HG03442 (cell line): ENCODE results near the gene WASF3.

Source experiments
- ATAC-seq: cut with Tn5 transposase; IDR thresholded peaks from one replicate; pipeline ENCODE4 v1.9.1; 2021; ENCODE audit warnings: mild to moderate bottlenecking, moderate library complexity; ENCODE audit not compliant: unreplicated experiment

The WASF3 gene

GRCh38 chr13:26557393-26558073 is at the start of gene WASF3:
WASF3 (plus strand) TSS chr13:26557683; CDS start chr13:26642271, 84,588 bp downstream.
- ATAC-seq = peak; percentile 96

DNA sequence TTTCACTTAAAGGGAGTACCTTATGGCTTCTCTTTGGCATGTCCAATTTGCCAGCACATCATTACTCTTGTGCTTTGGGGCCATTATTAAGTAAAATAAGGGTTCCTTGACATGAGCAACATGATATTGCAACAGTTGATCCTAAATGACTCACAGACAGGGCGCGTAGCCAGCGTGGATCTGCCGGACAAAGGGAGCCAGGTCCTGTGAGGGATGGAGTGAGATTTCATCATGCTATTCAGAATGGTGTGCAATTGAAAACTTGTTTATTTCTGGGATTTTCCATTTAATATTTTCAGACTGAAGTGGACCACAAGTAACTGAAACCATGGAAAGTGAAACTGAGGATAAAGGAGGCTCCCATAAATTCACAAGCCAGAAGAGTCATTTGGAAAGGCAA is 48.6 kb upstream of the WASF3 start:
- ATAC-seq = no peak

GRCh38 chr13:26509491-26509890 is 48.0 kb upstream of the WASF3 start:
- ATAC-seq = no peak

GRCh38 chr13:26513931-26514330 is 43.6 kb upstream of the WASF3 start:
- ATAC-seq = no peak

DNA sequence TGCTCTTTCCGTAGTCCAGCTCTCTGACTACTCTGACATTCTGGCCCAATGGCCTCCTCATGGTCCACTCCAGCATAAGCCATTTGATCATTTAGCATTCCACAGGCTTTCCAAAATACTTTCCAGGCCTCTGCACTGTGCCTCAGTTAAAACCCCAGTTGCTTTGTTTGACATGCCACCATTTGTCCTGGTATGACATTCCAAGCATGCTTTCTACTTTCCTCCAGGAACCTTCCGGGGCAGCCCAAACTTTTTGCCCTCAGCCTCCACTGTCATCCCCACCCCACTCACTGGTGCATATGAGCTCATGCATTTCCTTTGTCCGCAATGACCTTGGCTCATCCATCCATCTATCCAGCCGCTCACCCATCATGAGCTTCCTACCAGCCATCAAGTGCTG is 41.8 kb upstream of the WASF3 start:
- no peak for ATAC-seq

- ATAC-seq = no peak
Observed at GRCh38 chr13:26517936-26518335, 39.5 kb upstream of the WASF3 start.

- no peak for ATAC-seq
Observed at GRCh38 chr13:26518451-26518959, 39.0 kb upstream of the WASF3 start.

DNA sequence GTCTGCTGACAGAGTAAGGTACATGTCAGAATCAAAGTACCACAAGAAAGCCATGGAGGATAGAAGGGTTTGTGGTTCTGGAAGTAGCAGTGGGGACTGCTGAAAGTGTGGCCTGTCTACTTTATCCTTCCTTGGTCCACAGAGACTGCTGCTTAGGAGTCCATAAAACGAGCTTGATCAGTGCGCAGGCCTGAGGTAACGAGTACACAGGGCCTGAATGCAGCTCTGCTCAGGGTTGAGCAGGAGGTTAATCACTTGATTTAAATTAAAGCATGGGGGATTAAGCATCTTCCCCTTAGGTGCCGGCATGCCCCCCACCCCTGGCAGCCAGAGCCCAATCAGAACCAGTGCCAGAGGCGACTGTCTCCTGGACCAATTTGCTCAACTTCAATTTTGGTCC is 34.9 kb upstream of the WASF3 start:
- no peak for ATAC-seq

- no peak for ATAC-seq
Observed at GRCh38 chr13:26523007-26523406, 34.5 kb upstream of the WASF3 start.

DNA sequence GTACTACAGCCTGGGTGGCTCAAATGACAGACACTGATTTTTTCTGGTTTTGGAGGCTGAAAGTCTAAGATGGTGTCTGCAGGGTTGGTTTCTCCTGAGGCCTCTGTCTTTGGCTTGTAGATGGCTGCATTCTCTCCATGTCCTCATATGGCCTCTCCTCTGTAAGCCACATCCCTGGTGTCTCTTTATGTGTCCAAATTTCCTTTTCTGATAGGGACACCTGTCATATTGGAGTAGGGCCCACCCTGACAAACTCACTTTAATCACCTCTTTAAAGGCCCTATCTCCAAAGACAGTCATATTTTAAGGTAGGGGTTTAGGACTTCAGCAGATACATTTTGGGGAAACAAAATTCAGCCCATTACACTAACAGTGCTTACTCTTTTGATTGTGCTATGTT is 32.0 kb upstream of the WASF3 start:
- ATAC-seq = no peak

GRCh38 chr13:26526702-26527216 is 30.7 kb upstream of the WASF3 start:
- no peak for ATAC-seq

DNA sequence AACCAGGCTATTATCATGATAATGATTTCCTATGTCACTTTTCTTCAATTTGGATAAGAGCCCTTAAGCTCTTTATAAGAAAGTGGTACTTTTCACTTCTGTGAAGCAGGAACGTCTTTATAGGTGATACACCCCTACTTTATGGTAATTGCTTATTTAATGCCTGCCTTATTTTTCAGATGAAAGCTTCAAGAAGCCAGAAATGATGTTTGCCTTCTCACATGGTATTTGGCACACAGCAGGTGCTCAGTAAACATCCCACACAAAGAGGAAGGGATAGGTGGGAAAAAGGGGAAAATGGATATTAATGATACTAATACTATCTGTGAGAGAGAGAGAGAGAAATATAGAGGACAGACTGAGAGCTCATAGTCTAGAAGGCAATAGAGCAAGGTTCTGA is 29.0 kb upstream of the WASF3 start:
- ATAC-seq = no peak

- no peak for ATAC-seq
Observed at GRCh38 chr13:26529441-26529840, 28.0 kb upstream of the WASF3 start.

- no peak for ATAC-seq
Observed at GRCh38 chr13:26531742-26532141, 25.7 kb upstream of the WASF3 start.

DNA sequence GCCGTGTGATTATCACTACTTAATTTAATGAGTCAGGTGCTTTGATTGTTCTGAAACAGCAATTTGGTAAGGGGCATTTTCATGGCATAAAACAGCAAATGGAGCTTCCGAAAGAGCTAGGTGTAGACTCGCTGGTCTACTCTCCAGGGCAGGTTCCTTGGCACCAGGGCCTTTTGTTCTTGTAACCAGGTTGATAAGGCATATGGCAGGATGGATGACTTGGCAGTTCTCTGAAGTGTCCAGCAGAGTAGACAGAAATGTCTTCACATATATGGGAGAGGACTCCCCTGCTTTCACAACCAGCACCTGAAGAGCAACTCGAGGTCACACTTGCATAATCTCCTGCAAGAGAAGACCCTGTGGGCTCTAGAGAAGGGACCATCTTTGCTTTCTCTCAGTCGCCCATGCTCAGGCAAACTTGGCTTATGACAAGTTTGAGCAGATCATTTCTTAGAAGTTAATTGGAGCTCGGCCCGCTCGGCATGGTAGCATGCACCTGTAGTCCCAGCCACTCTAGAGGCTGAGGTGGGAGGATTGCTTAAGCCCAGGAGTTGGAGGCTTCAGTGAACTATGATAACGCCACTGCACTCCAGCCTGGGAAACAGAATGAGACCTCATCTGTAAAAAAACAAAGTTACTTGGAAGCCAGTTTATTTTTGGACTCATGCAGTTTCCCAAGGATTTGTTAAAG is 23.3 kb upstream of the WASF3 start:
- ATAC-seq = no peak

- no peak for ATAC-seq
Observed at GRCh38 chr13:26538363-26539317, 18.8 kb upstream of the WASF3 start.

- ATAC-seq = no peak
Observed at GRCh38 chr13:26539738-26540292, 17.7 kb upstream of the WASF3 start.

- no peak for ATAC-seq
Observed at GRCh38 chr13:26540334-26540733, 17.1 kb upstream of the WASF3 start.

GRCh38 chr13:26541041-26541440 is 16.4 kb upstream of the WASF3 start:
- ATAC-seq = no peak

- no peak for ATAC-seq
Observed at GRCh38 chr13:26541678-26542568, 15.6 kb upstream of the WASF3 start.
